Measurements from ENCODE around the gene RGMA.

RGMA gene

GRCh38 chr15:93074599-93074998 is 14.4 kb downstream of the RGMA start:
- Histone ChIP-seq H3K4ac (ENCODE audit: low read depth, low read length) (no peak overlapping the region), H3K27me3 (ENCODE audit: insufficient read depth, low read length) (peaks cover 13% of the 10 kb centered on the region), H3K9ac (ENCODE audit: low read length) (no peak overlapping the region), H3K14ac (ENCODE audit: low read length) (no peak overlapping the region), H4K8ac (ENCODE audit: low read depth, low read length) (no peak overlapping the region), H3K9me3 (ENCODE audit: insufficient read depth, low read depth, low read length) (no peaks in the 10 kb centered on the region), H2BK12ac (ENCODE audit: low read length) (no peak overlapping the region), H3K4me3 (ENCODE audit: low read depth, low read length) (no peak overlapping the region), H4K91ac (ENCODE audit: low read depth, low read length) (no peak overlapping the region), H3K36me3 (ENCODE audit: control insufficient read depth in 1 of 2, insufficient read depth in 2 of 2, low read length in 2 of 2) (no peaks in the 10 kb centered on the region), H3K79me2 (ENCODE audit: control insufficient read depth, insufficient read depth, low read length, poor library complexity) (no peaks in the 10 kb centered on the region), H3K27ac (ENCODE audit: low read depth, low read length) (no peak overlapping the region), H3K79me1 (ENCODE audit: low read length) (no peaks in the 10 kb centered on the region), H3K4me2 (ENCODE audit: low read length) (no peak overlapping the region), H2AK5ac (ENCODE audit: low read length) (no peak overlapping the region), H3K23ac (ENCODE audit: low read length) (no peak overlapping the region), H2AFZ (ENCODE audit: insufficient read depth, low read length, poor library complexity) (no peak overlapping the region), H3K4me1 (ENCODE audit: control insufficient read depth in 1 of 2, insufficient read depth in 2 of 2, low read length in 2 of 2) (peaks cover 11 to 14% of the 10 kb centered on the region in 2 experiments), H3K18ac (ENCODE audit: low read length) (no peak overlapping the region), H2BK5ac (ENCODE audit: low read depth, low read length, poor library complexity) (no peak overlapping the region), H2BK120ac (ENCODE audit: insufficient read depth, low read length, poor library complexity) (no peak overlapping the region), H4K12ac (ENCODE audit: low read depth, low read length) (no peak overlapping the region)
- no peak for DNase-seq
- WGBS (ENCODE audit: extremely low coverage, insufficient coverage, insufficient read length), result no CpG with 5 or more reads among the region's 13 CpGs

- Histone ChIP-seq H3K18ac (ENCODE audit: low read length) (no peak overlapping the region), H4K8ac (ENCODE audit: low read depth, low read length) (no peak overlapping the region), H3K79me1 (ENCODE audit: low read length) (no peaks in the 10 kb centered on the region), H3K9ac (ENCODE audit: low read length) (no peak overlapping the region), H3K27me3 (ENCODE audit: insufficient read depth, low read length) (peaks cover 13% of the 10 kb centered on the region), H4K12ac (ENCODE audit: low read depth, low read length) (no peak overlapping the region), H3K4me2 (ENCODE audit: low read length) (peak overlapping the region; percentile 94), H3K36me3 (ENCODE audit: control insufficient read depth in 1 of 2, insufficient read depth in 2 of 2, low read length in 2 of 2) (no peaks in the 10 kb centered on the region), H3K14ac (ENCODE audit: low read length) (no peak overlapping the region), H3K4ac (ENCODE audit: low read depth, low read length) (no peak overlapping the region), H3K79me2 (ENCODE audit: control insufficient read depth, insufficient read depth, low read length, poor library complexity) (no peaks in the 10 kb centered on the region), H3K27ac (ENCODE audit: low read depth, low read length) (no peak overlapping the region), H3K4me3 (ENCODE audit: low read depth, low read length) (peak overlapping the region; percentile 56), H4K91ac (ENCODE audit: low read depth, low read length) (no peak overlapping the region), H2BK5ac (ENCODE audit: low read depth, low read length, poor library complexity) (no peak overlapping the region), H2BK120ac (ENCODE audit: insufficient read depth, low read length, poor library complexity) (no peak overlapping the region), H2AK5ac (ENCODE audit: low read length) (no peak overlapping the region), H3K4me1 (ENCODE audit: control insufficient read depth in 1 of 2, insufficient read depth in 2 of 2, low read length in 2 of 2) (peaks cover 11 to 14% of the 10 kb centered on the region in 2 experiments), H3K9me3 (ENCODE audit: insufficient read depth, low read depth, low read length) (no peaks in the 10 kb centered on the region), H2BK12ac (ENCODE audit: low read length) (no peak overlapping the region), H2AFZ (ENCODE audit: insufficient read depth, low read length, poor library complexity) (no peak overlapping the region), H3K23ac (ENCODE audit: low read length) (no peak overlapping the region)
- no CpG with 5 or more reads among the region's 30 CpGs for WGBS (ENCODE audit: extremely low coverage, insufficient coverage, insufficient read length)
- no peak for DNase-seq
Measured at GRCh38 chr15:93073465-93073952, 15.5 kb downstream of the RGMA start.

- Histone ChIP-seq H3K27ac (ENCODE audit: low read depth, low read length) (no peak overlapping the region), H3K4me1 (ENCODE audit: control insufficient read depth in 1 of 2, insufficient read depth in 2 of 2, low read length in 2 of 2) (peaks cover 11 to 14% of the 10 kb centered on the region in 2 experiments), H2BK12ac (ENCODE audit: low read length) (no peak overlapping the region), H2AFZ (ENCODE audit: insufficient read depth, low read length, poor library complexity) (peak overlapping the region; percentile 14), H2AK5ac (ENCODE audit: low read length) (no peak overlapping the region), H2BK5ac (ENCODE audit: low read depth, low read length, poor library complexity) (no peak overlapping the region), H3K14ac (ENCODE audit: low read length) (no peak overlapping the region), H3K4me3 (ENCODE audit: low read depth, low read length) (peak overlapping the region; percentile 67), H3K27me3 (ENCODE audit: insufficient read depth, low read length) (peaks cover 13% of the 10 kb centered on the region), H4K12ac (ENCODE audit: low read depth, low read length) (no peak overlapping the region), H3K23ac (ENCODE audit: low read length) (no peak overlapping the region), H3K36me3 (ENCODE audit: control insufficient read depth in 1 of 2, insufficient read depth in 2 of 2, low read length in 2 of 2) (no peaks in the 10 kb centered on the region), H4K91ac (ENCODE audit: low read depth, low read length) (no peak overlapping the region), H3K18ac (ENCODE audit: low read length) (no peak overlapping the region), H3K4ac (ENCODE audit: low read depth, low read length) (no peak overlapping the region), H2BK120ac (ENCODE audit: insufficient read depth, low read length, poor library complexity) (no peak overlapping the region), H3K9ac (ENCODE audit: low read length) (no peak overlapping the region), H4K8ac (ENCODE audit: low read depth, low read length) (no peak overlapping the region), H3K4me2 (ENCODE audit: low read length) (peak overlapping the region; percentile 94), H3K9me3 (ENCODE audit: insufficient read depth, low read depth, low read length) (no peaks in the 10 kb centered on the region), H3K79me2 (ENCODE audit: control insufficient read depth, insufficient read depth, low read length, poor library complexity) (no peaks in the 10 kb centered on the region), H3K79me1 (ENCODE audit: low read length) (no peaks in the 10 kb centered on the region)
- no CpG with 5 or more reads among the region's 96 CpGs for WGBS (ENCODE audit: extremely low coverage, insufficient coverage, insufficient read length)
- DNase-seq, result peak; percentile 46 to 63
Measured at GRCh38 chr15:93072411-93073394, 16.3 kb downstream of the RGMA start.

- Histone ChIP-seq H2BK5ac (ENCODE audit: low read depth, low read length, poor library complexity) (no peak overlapping the region), H3K4me3 (ENCODE audit: low read depth, low read length) (peak overlapping the region; percentile 67), H3K18ac (ENCODE audit: low read length) (no peak overlapping the region), H3K79me1 (ENCODE audit: low read length) (no peaks in the 10 kb centered on the region), H3K79me2 (ENCODE audit: control insufficient read depth, insufficient read depth, low read length, poor library complexity) (no peaks in the 10 kb centered on the region), H2AFZ (ENCODE audit: insufficient read depth, low read length, poor library complexity) (no peak overlapping the region), H3K9ac (ENCODE audit: low read length) (no peak overlapping the region), H2BK120ac (ENCODE audit: insufficient read depth, low read length, poor library complexity) (no peak overlapping the region), H3K27ac (ENCODE audit: low read depth, low read length) (no peak overlapping the region), H3K36me3 (ENCODE audit: control insufficient read depth in 1 of 2, insufficient read depth in 2 of 2, low read length in 2 of 2) (no peaks in the 10 kb centered on the region), H2BK12ac (ENCODE audit: low read length) (no peak overlapping the region), H4K8ac (ENCODE audit: low read depth, low read length) (no peak overlapping the region), H4K91ac (ENCODE audit: low read depth, low read length) (no peak overlapping the region), H3K4me1 (ENCODE audit: control insufficient read depth in 1 of 2, insufficient read depth in 2 of 2, low read length in 2 of 2) (peaks cover 11 to 14% of the 10 kb centered on the region in 2 experiments), H3K4me2 (ENCODE audit: low read length) (peak overlapping the region; percentile 94), H3K9me3 (ENCODE audit: insufficient read depth, low read depth, low read length) (no peaks in the 10 kb centered on the region), H2AK5ac (ENCODE audit: low read length) (no peak overlapping the region), H3K14ac (ENCODE audit: low read length) (no peak overlapping the region), H4K12ac (ENCODE audit: low read depth, low read length) (no peak overlapping the region), H3K23ac (ENCODE audit: low read length) (no peak overlapping the region), H3K27me3 (ENCODE audit: insufficient read depth, low read length) (peaks cover 13% of the 10 kb centered on the region), H3K4ac (ENCODE audit: low read depth, low read length) (no peak overlapping the region)
- DNase-seq, result no peak
- no CpG with 5 or more reads among the region's 10 CpGs for WGBS (ENCODE audit: extremely low coverage, insufficient coverage, insufficient read length)
Measured at GRCh38 chr15:93072011-93072410, 17.0 kb downstream of the RGMA start.
